Kidney (tissue), 14 donors: ENCODE results near the gene CDH13. TPM values are rescaled to one million over a fixed set of nuclear protein-coding genes. Genes with fewer than 3 reads are reported as not detected.

ENCODE experiments used
- DNase-seq, 5 donors: peaks; one replicate each; pipeline ENCODE4 v3.0.0-alpha.2; 2013 to 2020
- FAIRE-seq: peaks from 2 replicates; lab custom pipeline; 2012; peaks lifted over from hg19 to GRCh38; lab: Jason Lieb, UNC
- H3K27ac ChIP-seq, 2 donors: one replicate each; pipeline ENCODE4 v1.7.0; 2013; ENCODE audit warnings: low read depth in 2 of 2, low read length in 2 of 2, inconsistent platforms in 1 of 2
- H3K27me3 ChIP-seq: one replicate; pipeline ENCODE4 v1.7.1; 2013; ENCODE audit warnings: low read length, inconsistent platforms; ENCODE audit not compliant: control insufficient read depth, insufficient read depth
- H3K36me3 ChIP-seq, 3 donors: one replicate each; pipeline versions ENCODE4 v1.7.0 to v1.7.1; 2013; ENCODE audit warnings: low read length in 3 of 3, control low read depth in 1 of 3, inconsistent platforms in 1 of 3; ENCODE audit not compliant: insufficient read depth in 3 of 3, control insufficient read depth in 2 of 3
- H3K4me1 ChIP-seq, 3 donors: one replicate each; pipeline versions ENCODE4 v1.7.0 to v1.7.1; 2013; ENCODE audit warnings: low read length in 3 of 3, inconsistent platforms in 1 of 3, low read depth in 1 of 3; ENCODE audit not compliant: control insufficient read depth in 2 of 3, insufficient read depth in 2 of 3
- H3K4me3 ChIP-seq, 3 donors: one replicate each; pipeline versions ENCODE4 v1.7.0 to v1.8.1; 2013; ENCODE audit warnings: low read length in 3 of 3, control low read depth in 1 of 3, inconsistent platforms in 1 of 3
- H3K9ac ChIP-seq, 3 donors: one replicate each; pipeline versions ENCODE4 v1.7.0 to v1.7.1; 2013; ENCODE audit warnings: low read length in 3 of 3, control low read depth in 1 of 3, inconsistent platforms in 1 of 3
- H3K9me3 ChIP-seq, 3 donors: one replicate each; pipeline versions ENCODE4 v1.7.0 to v1.7.1; 2013; ENCODE audit warnings: low read length in 3 of 3, control low read depth in 1 of 3, inconsistent platforms in 1 of 3; ENCODE audit not compliant: control insufficient read depth in 2 of 3, insufficient read depth in 1 of 3
- intact Hi-C: fragments of 100-400 bp; cut with DNase I; formaldehyde crosslinking; loops from one replicate; pipeline ENCODE4 v1.11.1; 2022
- polyA plus RNA-seq: library from polyadenylated mRNA; stranded (reverse); fragments of 350-450 nt; fragmentation: Illumina TruSeq; extraction: RNeasy Lipid Tissue Mini Kit (QIAGEN cat#74804); gene quantifications from one replicate; pipeline ENCODE4 v1.2.3, GENCODE V29; 2014; ENCODE audit warnings: low read depth, low replicate concordance; ENCODE audit not compliant: insufficient read depth
- total RNA-seq: library from RNA; stranded (reverse); fragmentation: NEBNext Ultra II Directional; extraction: Animal tissue kit (Norgen Biotek cat#: 25700); gene quantifications from one replicate; pipeline ENCODE4 v1.2.1, GENCODE V29; 2021
- TF ChIP-seq, protein P1 (sequence below): IDR thresholded peaks from 3 replicates; pipeline ENCODE4 v1.5.1; 2012; ENCODE audit warnings: mild to moderate bottlenecking, moderate library complexity, borderline replicate concordance; ENCODE audit not compliant: insufficient read depth; ENCODE audit errors: extremely low read depth
- donor health status: control.
- donor health status: control.
- donor health status: control.
- donor health status: control.
- donor health status: control.
- donor health status: DM: yes; HTN: yes; CAD: no.
- donor health status: Normal renal cell carcinoma (clear cell type).

CDH13 gene
- total and polyA plus RNA-seq, 2 donors from 2014 or later = 4.8 to 13.8 TPM

DNA sequence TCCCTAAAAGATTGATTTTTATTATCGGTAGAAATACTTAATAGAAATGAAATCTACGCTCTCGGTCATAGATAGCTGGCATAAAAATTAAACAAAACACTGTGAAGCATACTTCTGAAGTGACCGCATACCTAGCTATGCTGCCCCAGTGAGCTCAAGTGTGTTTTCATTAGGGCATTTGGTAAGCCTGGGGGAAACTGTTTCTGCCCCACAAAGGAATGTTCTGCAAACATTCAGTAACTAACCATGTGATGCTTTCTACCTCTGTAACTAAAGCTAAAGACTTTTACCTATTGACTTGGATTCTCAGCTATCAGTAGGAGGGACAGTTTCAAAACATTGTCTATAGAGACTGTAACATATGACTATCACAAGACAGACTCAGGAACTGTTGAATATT, 1087.5 kb downstream of the CDH13 start:
- H3K27ac ChIP-seq = no peak overlapping the region
- FAIRE-seq = no peak
- H3K4me3 ChIP-seq = no peak overlapping the region

DNA sequence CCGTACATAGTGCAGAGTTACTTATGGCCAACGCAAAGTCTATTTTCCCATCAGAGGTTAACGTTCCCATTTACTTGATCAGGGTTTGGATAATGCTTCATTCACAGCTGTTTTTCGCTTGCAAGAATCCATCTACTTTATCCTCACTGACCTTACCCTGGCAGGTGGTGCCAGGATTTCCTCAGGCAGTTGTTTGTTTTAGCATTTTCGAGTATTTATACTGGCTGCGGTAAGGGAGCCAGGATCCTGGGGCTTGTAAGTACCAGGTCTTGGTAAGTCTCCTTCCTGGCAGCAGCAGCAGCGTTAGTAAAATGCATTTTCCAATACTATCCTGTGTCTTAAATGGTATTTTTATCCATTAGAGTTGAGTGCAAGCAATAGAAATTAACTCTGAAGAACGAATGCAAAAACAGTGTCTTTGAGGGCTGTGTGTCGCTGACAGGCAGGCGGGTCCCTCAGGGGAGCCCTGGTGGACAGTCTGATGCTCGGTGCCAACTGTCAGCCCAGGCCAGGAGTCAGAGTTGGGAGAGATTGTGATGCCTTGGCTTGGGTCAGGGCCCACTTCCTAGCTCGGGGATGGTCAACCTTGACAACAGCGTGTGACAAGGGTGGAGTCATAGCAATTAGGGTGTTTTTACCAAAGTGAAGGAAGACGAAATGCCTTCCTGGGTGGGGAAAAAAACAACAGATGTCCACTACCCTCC, 1088.6 kb downstream of the CDH13 start:
- Histone ChIP-seq H3K27me3 (no peaks in the 10 kb centered on the region), H3K4me1 (no peaks in the 10 kb centered on the region), H3K9ac (no peak overlapping the region), H3K36me3 (no peaks in the 10 kb centered on the region), H3K4me3 (no peak overlapping the region), H3K27ac (no peak overlapping the region), H3K9me3 (no peaks in the 10 kb centered on the region)
- intact Hi-C loops = no loop called here
- DNase-seq (no peak), FAIRE-seq (no peak)
- TF ChIP-seq, protein P1, sequence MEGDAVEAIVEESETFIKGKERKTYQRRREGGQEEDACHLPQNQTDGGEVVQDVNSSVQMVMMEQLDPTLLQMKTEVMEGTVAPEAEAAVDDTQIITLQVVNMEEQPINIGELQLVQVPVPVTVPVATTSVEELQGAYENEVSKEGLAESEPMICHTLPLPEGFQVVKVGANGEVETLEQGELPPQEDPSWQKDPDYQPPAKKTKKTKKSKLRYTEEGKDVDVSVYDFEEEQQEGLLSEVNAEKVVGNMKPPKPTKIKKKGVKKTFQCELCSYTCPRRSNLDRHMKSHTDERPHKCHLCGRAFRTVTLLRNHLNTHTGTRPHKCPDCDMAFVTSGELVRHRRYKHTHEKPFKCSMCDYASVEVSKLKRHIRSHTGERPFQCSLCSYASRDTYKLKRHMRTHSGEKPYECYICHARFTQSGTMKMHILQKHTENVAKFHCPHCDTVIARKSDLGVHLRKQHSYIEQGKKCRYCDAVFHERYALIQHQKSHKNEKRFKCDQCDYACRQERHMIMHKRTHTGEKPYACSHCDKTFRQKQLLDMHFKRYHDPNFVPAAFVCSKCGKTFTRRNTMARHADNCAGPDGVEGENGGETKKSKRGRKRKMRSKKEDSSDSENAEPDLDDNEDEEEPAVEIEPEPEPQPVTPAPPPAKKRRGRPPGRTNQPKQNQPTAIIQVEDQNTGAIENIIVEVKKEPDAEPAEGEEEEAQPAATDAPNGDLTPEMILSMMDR = no peak

More for the DNA sequence above, 1087.5 kb downstream of the CDH13 start:
- Histone ChIP-seq H3K27me3 (no peaks in the 10 kb centered on the region), H3K9me3 (no peaks in the 10 kb centered on the region), H3K4me1 (no peaks in the 10 kb centered on the region), H3K36me3 (no peaks in the 10 kb centered on the region), H3K9ac (no peak overlapping the region)
- intact Hi-C loops = no loop called here
- no peak for DNase-seq
- TF ChIP-seq, protein P1 = no peak

DNA sequence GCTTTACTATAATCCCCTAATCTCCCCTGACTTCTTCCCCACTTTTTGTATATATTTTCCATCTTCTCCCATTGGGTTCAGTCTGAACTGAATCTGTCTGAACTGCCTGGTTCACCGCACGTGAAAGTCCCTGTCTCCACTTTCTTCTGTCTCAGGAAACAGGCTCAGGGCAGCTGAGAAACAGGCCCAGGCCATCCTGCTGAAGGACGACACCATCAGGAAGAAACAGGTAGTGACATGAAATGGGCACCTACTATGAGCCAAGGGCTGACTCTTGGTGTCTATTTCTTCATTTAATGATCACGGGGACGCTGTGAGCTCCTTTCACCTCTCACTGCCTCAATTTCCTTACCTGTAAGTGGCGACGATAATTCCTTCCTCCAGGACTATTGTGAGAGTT, 1090.5 kb downstream of the CDH13 start:
- no peaks in the 10 kb centered on the region for H3K4me1 ChIP-seq
- no peak overlapping the region for H3K27ac ChIP-seq
- DNase-seq (no peak), FAIRE-seq (no peak)
- H3K9ac ChIP-seq = no peak overlapping the region
- no peak overlapping the region for H3K4me3 ChIP-seq
- TF ChIP-seq, protein P1 = no peak
- H3K27me3 ChIP-seq = no peaks in the 10 kb centered on the region
- no peaks in the 10 kb centered on the region for H3K36me3 ChIP-seq
- H3K9me3 ChIP-seq = no peaks in the 10 kb centered on the region
- intact Hi-C loops = no loop called here

DNA sequence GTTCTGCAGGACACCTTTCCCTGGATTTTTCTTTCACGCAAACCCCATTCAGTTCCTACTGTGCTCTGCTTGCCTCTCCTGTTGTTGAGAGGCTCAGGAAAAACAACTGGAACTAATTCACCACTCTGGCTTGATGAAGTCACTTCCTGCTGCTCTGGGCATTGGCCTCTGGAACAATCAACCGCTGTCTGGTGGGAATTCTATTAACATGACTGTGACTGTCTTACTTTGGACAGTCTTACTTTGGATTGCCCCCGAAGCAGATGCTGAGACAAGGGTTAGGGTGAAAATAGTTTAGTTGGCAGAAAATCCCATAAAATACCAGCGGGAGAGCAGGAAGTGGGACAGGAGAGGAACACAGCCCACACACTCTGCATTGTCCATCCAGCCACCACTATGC, 1091.0 kb downstream of the CDH13 start:
- H3K36me3 ChIP-seq = no peaks in the 10 kb centered on the region
- H3K4me3 ChIP-seq = no peak overlapping the region
- no peaks in the 10 kb centered on the region for H3K27me3 ChIP-seq
- TF ChIP-seq, protein P1 = no peak
- H3K27ac ChIP-seq = no peak overlapping the region
- intact Hi-C loops = no loop called here
- FAIRE-seq (no peak), DNase-seq (no peak)
- no peaks in the 10 kb centered on the region for H3K9me3 ChIP-seq
- no peaks in the 10 kb centered on the region for H3K4me1 ChIP-seq
- no peak overlapping the region for H3K9ac ChIP-seq
